Calu3 (cell line): ENCODE results near the gene SORBS2. TPM values are rescaled to one million over a fixed set of nuclear protein-coding genes. Genes with fewer than 3 reads are reported as not detected.
A peak's percentile ranks its signal among the peaks of the same experiment; 100 is the strongest.

Experiments used
- BruUV-seq: library from RNA; stranded (reverse); fragments of 400-500 nt; replicated peaks from 2 replicates; lab custom pipeline; 2021; lab: Mats Ljungman, UMichigan
- CTCF ChIA-PET: fragments of 300-600 bp; sonication (Branson Sonifier 250); formaldehyde crosslinking; loops from one replicate; lab custom pipeline; 2022; ENCODE audit warnings: antibody characterized with exemption; lab: Charles Lee
- DNase-seq: peaks from one replicate; pipeline ENCODE4 v3.0.0; 2022
- H3K27ac Mint-ChIP-seq: one replicate; pipeline ENCODE4 v1.8.0; 2022; ENCODE audit warnings: mixed read lengths; ENCODE audit not compliant: unreplicated experiment
- H3K27me3 Mint-ChIP-seq: one replicate; pipeline ENCODE4 v1.8.0; 2022; ENCODE audit warnings: mixed read lengths; ENCODE audit not compliant: unreplicated experiment
- H3K36me3 Mint-ChIP-seq: one replicate; pipeline ENCODE4 v1.8.0; 2022; ENCODE audit warnings: mild to moderate bottlenecking, moderate library complexity, mixed read lengths; ENCODE audit not compliant: insufficient read depth, unreplicated experiment
- H3K4me1 Mint-ChIP-seq: one replicate; pipeline ENCODE4 v1.8.0; 2022; ENCODE audit warnings: mild to moderate bottlenecking, low read depth, mixed read lengths; ENCODE audit not compliant: unreplicated experiment
- H3K4me3 Mint-ChIP-seq: one replicate; pipeline ENCODE4 v1.8.0; 2022; ENCODE audit warnings: mild to moderate bottlenecking, low read depth, moderate library complexity, mixed read lengths; ENCODE audit not compliant: unreplicated experiment
- H3K9me3 Mint-ChIP-seq: one replicate; pipeline ENCODE4 v1.8.0; 2022; ENCODE audit warnings: low read depth, mixed read lengths; ENCODE audit not compliant: unreplicated experiment
- intact Hi-C: fragments of 100-400 bp; cut with micrococcal nuclease; formaldehyde crosslinking; loops from one replicate; pipeline ENCODE4 v1.10.0; 2022; ENCODE audit not compliant: unreplicated experiment
- total RNA-seq: library from RNA; stranded (reverse); gene quantifications from 2 replicates; pipeline ENCODE4 v1.2.3, GENCODE V29; 2022
- TF ChIP-seq, protein P1 (sequence below): fragments of 200-600 bp; IDR thresholded peaks from one replicate; pipeline ENCODE4 v1.8.0; 2022; ENCODE audit warnings: antibody characterized with exemption; ENCODE audit not compliant: unreplicated experiment

The SORBS2 gene
- total RNA-seq, 1 experiment from 2014 or later: 52.8 TPM

GRCh38 chr4:185821029-185821419, 9.0 kb upstream of the SORBS2 start:
- Mint-ChIP-seq H3K4me1 (peaks cover 18% of the 10 kb centered on the region), H3K4me3 (no peak overlapping the region), H3K27ac (no peak overlapping the region), H3K36me3 (no peaks in the 10 kb centered on the region), H3K9me3 (no peaks in the 10 kb centered on the region), H3K27me3 (no peaks in the 10 kb centered on the region)
- no peak for DNase-seq
- intact Hi-C loops: no loop called here
- CTCF ChIA-PET: no interaction called here
- BruUV-seq: no TSS peak
- TF ChIP-seq, protein P1, sequence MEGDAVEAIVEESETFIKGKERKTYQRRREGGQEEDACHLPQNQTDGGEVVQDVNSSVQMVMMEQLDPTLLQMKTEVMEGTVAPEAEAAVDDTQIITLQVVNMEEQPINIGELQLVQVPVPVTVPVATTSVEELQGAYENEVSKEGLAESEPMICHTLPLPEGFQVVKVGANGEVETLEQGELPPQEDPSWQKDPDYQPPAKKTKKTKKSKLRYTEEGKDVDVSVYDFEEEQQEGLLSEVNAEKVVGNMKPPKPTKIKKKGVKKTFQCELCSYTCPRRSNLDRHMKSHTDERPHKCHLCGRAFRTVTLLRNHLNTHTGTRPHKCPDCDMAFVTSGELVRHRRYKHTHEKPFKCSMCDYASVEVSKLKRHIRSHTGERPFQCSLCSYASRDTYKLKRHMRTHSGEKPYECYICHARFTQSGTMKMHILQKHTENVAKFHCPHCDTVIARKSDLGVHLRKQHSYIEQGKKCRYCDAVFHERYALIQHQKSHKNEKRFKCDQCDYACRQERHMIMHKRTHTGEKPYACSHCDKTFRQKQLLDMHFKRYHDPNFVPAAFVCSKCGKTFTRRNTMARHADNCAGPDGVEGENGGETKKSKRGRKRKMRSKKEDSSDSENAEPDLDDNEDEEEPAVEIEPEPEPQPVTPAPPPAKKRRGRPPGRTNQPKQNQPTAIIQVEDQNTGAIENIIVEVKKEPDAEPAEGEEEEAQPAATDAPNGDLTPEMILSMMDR: no peak

DNA sequence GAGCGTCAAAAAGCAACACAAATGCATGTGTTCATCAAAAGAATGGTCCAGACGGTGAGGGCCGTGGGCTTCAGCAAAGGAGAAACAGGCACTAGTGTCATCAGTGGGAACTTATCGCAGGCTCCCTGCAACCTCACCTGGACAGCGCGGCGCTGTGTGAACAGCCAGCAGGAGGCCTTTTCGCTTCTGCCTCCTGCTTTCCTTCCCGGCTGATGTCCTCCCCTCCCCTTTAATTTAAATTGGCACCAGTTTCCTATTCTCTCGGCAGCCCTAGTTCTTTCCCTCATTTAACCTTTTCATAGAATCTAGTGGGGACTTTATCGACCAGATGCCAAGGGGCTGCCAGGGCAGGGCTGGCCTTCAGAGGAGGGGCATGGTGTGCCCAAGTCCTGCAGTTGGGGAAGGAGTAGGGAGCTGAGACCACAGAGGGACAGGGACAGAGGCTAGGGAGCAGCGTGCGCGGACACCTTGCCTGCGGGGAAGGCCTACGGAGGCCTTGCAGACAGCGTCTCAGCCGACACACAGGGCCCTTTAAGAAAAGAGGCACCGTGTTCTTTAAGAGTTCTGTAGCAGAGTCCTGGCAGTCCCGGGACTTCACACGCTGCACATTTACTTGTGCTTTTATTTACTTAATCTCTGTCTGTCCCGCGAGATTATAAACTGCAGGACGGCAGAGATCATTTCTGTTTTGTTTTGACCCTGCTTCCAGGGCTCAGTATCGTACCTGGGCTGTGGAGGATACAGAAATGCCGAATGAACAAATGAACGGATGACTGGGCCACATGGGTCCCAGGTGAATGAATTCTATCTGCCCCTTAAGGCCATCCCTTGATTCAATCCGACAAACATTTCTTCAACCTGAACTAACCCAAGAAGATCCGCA, 8.4 kb upstream of the SORBS2 start:
- H3K27me3 Mint-ChIP-seq: no peaks in the 10 kb centered on the region
- no peaks in the 10 kb centered on the region for H3K36me3 Mint-ChIP-seq
- H3K4me3 Mint-ChIP-seq: no peak overlapping the region
- H3K9me3 Mint-ChIP-seq: no peaks in the 10 kb centered on the region
- no peak for DNase-seq
- no peak overlapping the region for H3K27ac Mint-ChIP-seq
- H3K4me1 Mint-ChIP-seq: peaks cover 19% of the 10 kb centered on the region
- BruUV-seq: no TSS peak
- intact Hi-C loops: no loop called here
- TF ChIP-seq, protein P1: no peak
- CTCF ChIA-PET: no interaction called here

- DNase-seq: no peak
- no peaks in the 10 kb centered on the region for H3K27me3 Mint-ChIP-seq
- H3K36me3 Mint-ChIP-seq: no peaks in the 10 kb centered on the region
- TF ChIP-seq, protein P1: no peak
- no TSS peak for BruUV-seq
- peaks cover 11% of the 10 kb centered on the region for H3K4me1 Mint-ChIP-seq
- CTCF ChIA-PET: no interaction called here
- no peak overlapping the region for H3K27ac Mint-ChIP-seq
- intact Hi-C loops: loop anchor here (10.0 kb wide), 1 partner anchor 206 kb away; no protein-coding TSS in a partner anchor
- no peaks in the 10 kb centered on the region for H3K9me3 Mint-ChIP-seq
- no peak overlapping the region for H3K4me3 Mint-ChIP-seq
These were observed 7.2 kb upstream of the SORBS2 start for GRCh38 chr4:185819144-185819543.

DNA sequence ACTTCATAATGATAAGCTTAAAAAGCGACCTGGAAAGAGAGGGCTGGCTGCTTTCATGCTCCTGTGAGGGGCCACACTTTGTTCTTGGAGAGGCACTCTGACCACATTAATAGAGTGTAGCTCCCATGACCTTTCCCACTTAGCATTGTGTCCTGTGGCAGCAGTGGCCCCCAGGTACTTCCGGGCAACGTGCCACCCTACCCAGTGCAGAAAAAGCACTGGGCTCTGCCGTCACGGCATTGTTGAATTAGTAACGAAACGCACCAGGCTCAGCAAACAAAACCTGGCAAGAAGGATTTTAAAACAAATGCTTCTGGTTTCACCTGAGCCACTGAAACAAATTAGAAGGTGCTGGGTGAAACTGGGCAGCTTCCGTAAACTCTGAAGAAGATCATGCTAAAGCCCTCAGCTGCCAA, 5.4 kb upstream of the SORBS2 start:
- TF ChIP-seq, protein P1: no peak
- intact Hi-C loops: loop anchor here (10.0 kb wide), 1 partner anchor 207 kb away; no protein-coding TSS in a partner anchor
- no TSS peak for BruUV-seq
- Mint-ChIP-seq H3K9me3 (no peaks in the 10 kb centered on the region), H3K4me3 (no peak overlapping the region), H3K27ac (no peak overlapping the region), H3K4me1 (peaks cover 19% of the 10 kb centered on the region), H3K27me3 (no peaks in the 10 kb centered on the region), H3K36me3 (no peaks in the 10 kb centered on the region)
- CTCF ChIA-PET: no interaction called here
- peak; percentile 26 for DNase-seq
